ENCODE measurements around the gene VPS37C. TPM values are rescaled to one million over a fixed set of nuclear protein-coding genes. Genes with fewer than 3 reads are reported as not detected.
"Not testable (repeated sequence)": the region's sequence is repeated elsewhere in the genome, so short reads cannot be mapped to it uniquely, and the experiment has no call there.

The VPS37C gene
- polyA plus RNA-seq, 2 of the 4 experiments (the other 2 are of a cell fraction), result 8.9 to 11.3 TPM

GRCh38 chr11:61161190-61162091 lies at the start of gene VPS37C (continued):
- TF ChIP-seq JUN (IDR thresholded peaks at IDR 0.05) (peak; percentile 64 to 82; a peak in 4 of 5 replicates), EP300 (IDR thresholded peaks at IDR 0.05) (no peak), TP53 (CRISPR knock-in tag; IDR thresholded peaks at IDR 0.05) (no peak), HEYL (CRISPR knock-in tag; IDR thresholded peaks at IDR 0.05) (no peak), RNF2 (IDR thresholded peaks at IDR 0.05; ENCODE audit: borderline replicate concordance, low read depth) (no peak), USF2 (IDR thresholded peaks at IDR 0.05) (peak; percentile 77), RCOR1 (IDR thresholded peaks at IDR 0.05; ENCODE audit: low read depth, low read length) (no peak), REST (IDR thresholded peaks at IDR 0.05) (no peak), ESRRA (IDR thresholded peaks at IDR 0.05; ENCODE audit: borderline replicate concordance, low read length) (no peak), MAFK (IDR thresholded peaks at IDR 0.05; ENCODE audit: partially characterized antibody) (no peak), CHD4 (IDR thresholded peaks at IDR 0.05; ENCODE audit: borderline replicate concordance) (no peak), FOSB (CRISPR knock-in tag; IDR thresholded peaks at IDR 0.05) (no peak), NR3C1 (IDR thresholded peaks at IDR 0.05) (no peak), GATA3 (IDR thresholded peaks at IDR 0.05; ENCODE audit: borderline replicate concordance) (0 out of 2 replicates have a peak, but pooled peaks have one; percentile 6), MAZ (IDR thresholded peaks at IDR 0.05; ENCODE audit: borderline replicate concordance, low read depth, low read length) (peak; percentile 61; the same call in 1 of the 2 replicates), ZSCAN20 (CRISPR knock-in tag; IDR thresholded peaks at IDR 0.05) (no peak), JUNB (IDR thresholded peaks at IDR 0.05) (no peak), ELK1 (IDR thresholded peaks at IDR 0.05; ENCODE audit: low read depth, low read length) (no peak), CBX8 (IDR thresholded peaks at IDR 0.05) (no peak), HOXB5 (CRISPR knock-in tag; IDR thresholded peaks at IDR 0.05) (no peak), HES2 (IDR thresholded peaks at IDR 0.05) (no peak), EHF (CRISPR knock-in tag; IDR thresholded peaks at IDR 0.05) (no peak), ZC3H11A (IDR thresholded peaks at IDR 0.05) (no peak), NFE2L2 (conservative IDR thresholded peaks at IDR 0.05; ENCODE audit: low read length) (no peak), FOSL2 (IDR thresholded peaks at IDR 0.05) (no peak), FOSL2 (CRISPR knock-in tag; IDR thresholded peaks at IDR 0.05) (no peak)

GRCh38 chr11:61210629-61211028 lies 49.4 kb upstream of the VPS37C start:
- CTCF ChIA-PET; POLR2A ChIA-PET; H3K4me2 ChIP-seq; FAIRE-seq; ATAC-seq; H3K9me3 ChIP-seq; H3K4me1 ChIP-seq; H3K4me3 ChIP-seq; H3K27ac ChIP-seq; DNase-seq (ENCODE audit: low read depth in 1 of 2, low spot score in 1 of 2): not testable (repeated sequence)
- WGBS (ENCODE audit: missing lambda C conversion rate), result no CpG with 5 or more reads among the region's 6 CpGs

- CTCF ChIA-PET; H3K27ac ChIP-seq; ATAC-seq; POLR2A ChIA-PET; DNase-seq (ENCODE audit: low read depth in 1 of 2, low spot score in 1 of 2); H3K9me3 ChIP-seq; H3K4me2 ChIP-seq; H3K4me3 ChIP-seq; H3K4me1 ChIP-seq; FAIRE-seq: not testable (repeated sequence)
- no CpG with 5 or more reads among the region's 9 CpGs for WGBS (ENCODE audit: missing lambda C conversion rate)
Measured at GRCh38 chr11:61207636-61208310, 46.5 kb upstream of the VPS37C start.

- ATAC-seq; H3K27ac ChIP-seq; H3K4me2 ChIP-seq; CTCF ChIA-PET; POLR2A ChIA-PET; H3K4me3 ChIP-seq; DNase-seq (ENCODE audit: low read depth in 1 of 2, low spot score in 1 of 2); H3K4me1 ChIP-seq; FAIRE-seq; H3K9me3 ChIP-seq: not testable (repeated sequence)
- WGBS (ENCODE audit: missing lambda C conversion rate), result 57% methylated on average over 14 of the region's 14 CpGs
Measured at GRCh38 chr11:61204502-61205059, 43.4 kb upstream of the VPS37C start.
